ENCODE results near the gene NARF. TPM values are rescaled to one million over a fixed set of nuclear protein-coding genes. Genes with fewer than 3 reads are reported as not detected.

NARF gene
- polyA plus RNA-seq, 1 of the 3 experiments (the other 2 are of a cell fraction): 128 TPM

GRCh38 chr17:82429824-82430223 is 28.7 kb upstream of the NARF start:
- POLR2A ChIA-PET: no interaction called here
- H3K4me1 ChIP-seq (ENCODE audit: control insufficient read depth in 1 of 2, insufficient read depth in 2 of 2, low read depth in 1 of 2, low read length in 1 of 2): no peaks in the 10 kb centered on the region; a peak in 1 of 4 replicates
- no peaks in the 10 kb centered on the region for H3K9me3 ChIP-seq
- H3K4me3 ChIP-seq (ENCODE audit: low read depth in 2 of 2, low read length in 1 of 2): no peak overlapping the region
- CTCF ChIA-PET: interaction anchor here (0.8 to 3.5 kb wide), 2 partner anchors 15 to 224 kb away, joined by 3 to 14 read pairs; no protein-coding TSS in a partner anchor
- H3K27ac ChIP-seq (ENCODE audit: low read depth in 2 of 2, low read length in 1 of 2): no peak overlapping the region
- no peak for TF ChIP-seq JUND (IDR thresholded peaks at IDR 0.05)
- TF ChIP-seq IRF3 (IDR thresholded peaks at IDR 0.05; ENCODE audit: low read depth, low read length): no peak
- no peak for TF ChIP-seq GABPA (IDR thresholded peaks at IDR 0.05; ENCODE audit: low read depth)
- TF ChIP-seq USF2 (IDR thresholded peaks at IDR 0.05; ENCODE audit: borderline replicate concordance, low read depth, low read length): no peak
- no peak for TF ChIP-seq RFX5 (IDR thresholded peaks at IDR 0.05; ENCODE audit: low read length)
- TF ChIP-seq RXRA (IDR thresholded peaks at IDR 0.05; ENCODE audit: borderline replicate concordance, low read depth): no peak
- TF ChIP-seq ELF1 (IDR thresholded peaks at IDR 0.05): no peak
- TF ChIP-seq SIN3A (IDR thresholded peaks at IDR 0.05; ENCODE audit: borderline replicate concordance, low read depth, low read length): no peak
- TF ChIP-seq REST (IDR thresholded peaks at IDR 0.05; ENCODE audit: low read depth, low read length): no peak
- TF ChIP-seq FOSL2 (IDR thresholded peaks at IDR 0.05; ENCODE audit: borderline replicate concordance, low read depth): no peak
- TF ChIP-seq EP300 (IDR thresholded peaks at IDR 0.05; ENCODE audit: borderline replicate concordance in 1 of 2, low read depth in 1 of 2, low read length in 1 of 2): no peak
- no peak for TF ChIP-seq RCOR1 (IDR thresholded peaks at IDR 0.05; ENCODE audit: low read length)
- TF ChIP-seq CHD2 (IDR thresholded peaks at IDR 0.05; ENCODE audit: low read length, partially characterized antibody): no peak
- no peak for TF ChIP-seq MEF2A (IDR thresholded peaks at IDR 0.05; ENCODE audit: borderline replicate concordance, low read depth)
- H3F3A ChIP-seq (replicated peaks; ENCODE audit: insufficient read depth): no peaks in the 10 kb centered on the region
- no peak overlapping the region for H2AFZ ChIP-seq (ENCODE audit: low read depth)
- H3K9ac ChIP-seq: no peak overlapping the region
- no peaks in the 10 kb centered on the region for H3K27me3 ChIP-seq (ENCODE audit: insufficient read depth)
- no peaks in the 10 kb centered on the region for H3K79me2 ChIP-seq (ENCODE audit: insufficient read depth)
- no peak overlapping the region for H3K4me2 ChIP-seq
- DNase-seq: no peak
- H3K9me2 ChIP-seq: no peaks in the 10 kb centered on the region
- WGBS (ENCODE audit: low lambda C conversion rate): 77% methylated on average over 7 of the region's 7 CpGs
- H4K20me1 ChIP-seq (ENCODE audit: insufficient read depth): no peaks in the 10 kb centered on the region
- H3K36me3 ChIP-seq (replicated peaks in 1 of 2; ENCODE audit: control insufficient read depth in 1 of 2, insufficient read depth in 2 of 2, low read length in 1 of 2): no peaks in the 10 kb centered on the region
